HG03066 (cell line): Measurements from ENCODE around the gene GNA14.
"Not testable (repeated sequence)": the region's sequence is repeated elsewhere in the genome, so short reads cannot be mapped to it uniquely, and the experiment has no call there.

Source experiments
- ATAC-seq: cut with Tn5 transposase; IDR thresholded peaks from one replicate; pipeline ENCODE4 v1.9.1; 2021; ENCODE audit warnings: low read depth; ENCODE audit not compliant: unreplicated experiment

GNA14 gene

GRCh38 chr9:77497322-77498198 lies 150.6 kb downstream of the GNA14 start:
- no peak for ATAC-seq

DNA sequence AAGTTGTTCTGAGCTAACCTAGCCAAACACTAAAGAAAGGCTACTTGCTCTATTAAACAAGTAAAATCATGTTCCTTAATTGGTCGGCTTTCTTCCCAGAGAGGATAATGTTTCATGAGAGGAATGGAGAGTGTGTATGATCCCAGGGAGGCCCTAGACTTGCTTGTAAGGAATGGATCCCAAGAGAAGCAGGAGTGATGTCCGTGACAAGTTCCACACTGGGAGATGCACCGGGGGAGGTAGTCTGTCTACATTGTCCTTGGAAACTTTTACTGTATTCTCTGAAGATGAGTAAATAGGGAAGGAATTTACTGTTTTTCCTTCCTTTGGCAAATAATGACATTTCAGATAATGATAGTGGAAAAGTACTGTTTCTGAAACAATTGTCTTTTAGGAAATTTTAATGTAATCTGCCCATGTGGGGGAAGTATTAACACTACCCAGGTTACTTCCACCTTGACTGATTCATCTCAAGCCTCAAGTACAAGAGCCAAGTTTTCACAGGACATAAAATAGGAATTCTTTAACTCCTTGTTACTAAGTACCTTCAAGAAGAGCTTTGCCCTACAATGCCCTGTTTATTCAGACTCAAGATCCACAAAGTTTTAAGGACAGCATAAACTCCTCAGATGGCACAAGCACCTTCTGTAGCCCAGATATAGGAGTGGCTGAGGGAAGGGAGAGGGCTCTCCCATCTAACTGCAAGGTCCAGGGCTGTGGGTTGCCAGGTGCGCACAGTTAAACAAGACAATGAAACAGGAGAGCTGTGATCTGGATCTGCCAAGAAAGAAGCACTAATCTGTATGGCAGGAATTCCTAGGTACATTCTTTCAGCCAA lies 152.1 kb downstream of the GNA14 start:
- no peak for ATAC-seq

- ATAC-seq, result not testable (repeated sequence)
Observed at GRCh38 chr9:77490279-77490678, 157.8 kb downstream of the GNA14 start.

DNA sequence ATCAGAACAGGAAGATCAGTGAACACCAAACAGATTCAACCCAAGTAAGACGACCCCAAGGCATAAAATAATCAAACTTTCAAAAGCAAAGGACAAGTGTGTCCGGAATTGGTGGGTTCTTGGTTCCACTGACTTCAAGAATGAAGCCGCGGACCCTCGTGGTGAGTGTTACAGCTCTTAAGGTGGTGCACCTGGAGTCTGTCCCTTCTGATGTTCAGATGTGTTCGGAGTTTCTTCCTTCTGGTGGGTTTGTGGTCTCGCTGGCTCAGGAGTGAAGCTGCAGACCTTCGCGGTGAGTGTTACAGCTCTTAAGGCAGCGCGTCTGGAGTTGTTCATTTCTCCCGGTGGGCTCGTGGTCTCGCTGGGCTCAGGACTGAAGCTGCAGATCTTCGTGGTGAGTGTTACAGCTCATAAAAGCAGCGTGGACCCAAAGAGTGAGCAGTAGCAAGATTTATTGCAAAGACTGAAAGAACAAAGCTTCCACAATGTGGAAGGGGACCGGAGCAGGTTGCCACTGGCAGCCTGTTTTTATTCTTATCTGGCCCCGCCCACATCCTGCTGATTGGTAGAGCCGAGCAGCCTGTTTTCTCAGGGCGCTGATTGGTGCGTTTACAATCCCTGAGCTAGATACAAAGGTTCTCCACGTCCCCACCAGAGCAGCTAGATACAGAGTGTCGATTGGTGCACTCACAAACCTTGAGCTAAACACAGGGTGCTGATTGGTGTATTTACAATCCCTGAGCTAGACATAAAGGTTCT lies 158.5 kb downstream of the GNA14 start:
- not testable (repeated sequence) for ATAC-seq

GRCh38 chr9:77488439-77489126 lies 159.5 kb downstream of the GNA14 start:
- no peak for ATAC-seq

DNA sequence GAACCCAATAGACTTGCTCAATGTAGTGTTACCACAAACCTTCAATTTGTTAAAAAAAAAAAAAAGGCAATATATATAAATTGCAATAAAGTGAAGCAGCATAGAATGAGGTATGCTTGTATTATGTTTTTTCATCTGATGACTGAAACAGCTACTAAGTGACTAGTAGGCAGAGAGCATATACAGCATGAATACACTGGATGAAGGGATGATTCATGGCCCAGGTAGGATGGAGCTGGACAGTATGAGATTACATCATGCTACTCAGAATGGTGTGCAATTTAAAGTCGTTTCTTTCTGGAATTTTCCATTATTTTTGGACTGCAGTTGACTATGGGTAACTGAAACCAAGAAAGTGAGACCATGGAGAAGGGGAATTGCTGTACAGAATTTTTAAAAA lies 161.2 kb downstream of the GNA14 start:
- no peak for ATAC-seq

- ATAC-seq, result no peak
Observed at GRCh38 chr9:77486463-77486862, 161.7 kb downstream of the GNA14 start.

GRCh38 chr9:77475641-77476473 lies 172.3 kb downstream of the GNA14 start:
- peak; percentile 88 for ATAC-seq

DNA sequence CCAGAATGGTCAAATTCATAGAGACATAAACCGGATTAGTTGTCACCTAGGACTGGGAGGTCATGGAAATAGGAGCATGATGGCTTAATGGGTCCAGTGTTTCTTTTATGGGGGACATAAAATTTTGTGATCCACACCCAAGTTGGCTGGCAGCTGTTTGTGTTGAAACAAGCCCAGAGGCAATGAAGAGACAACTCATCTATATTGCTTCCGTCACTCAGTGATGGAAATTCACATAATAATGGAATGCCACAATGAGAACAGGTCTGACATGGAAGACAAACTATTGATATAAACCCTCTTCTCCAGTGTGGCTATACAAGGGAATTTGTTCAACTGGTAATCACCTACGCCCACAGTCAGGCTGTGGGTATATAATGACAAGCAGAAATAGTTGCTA lies 173.2 kb downstream of the GNA14 start:
- no peak for ATAC-seq

DNA sequence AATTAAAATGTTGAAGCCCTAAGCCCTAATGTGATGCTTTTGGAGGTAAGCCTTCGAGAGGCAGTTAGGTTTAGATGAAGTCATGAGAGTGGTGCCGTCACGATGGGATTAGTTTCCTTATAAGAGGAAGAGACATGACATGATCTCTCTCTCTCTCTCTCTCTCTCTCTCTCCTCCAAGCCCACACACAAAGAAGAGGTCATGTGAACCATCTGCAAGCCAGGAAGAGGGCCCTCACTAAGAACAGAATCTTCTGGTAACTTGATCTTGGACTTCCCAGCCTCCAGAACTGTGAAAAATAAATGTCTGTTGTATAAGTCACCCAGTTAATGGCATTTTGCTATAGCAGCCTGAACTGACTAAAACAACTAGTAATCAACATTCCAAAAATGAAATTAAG lies 175.5 kb downstream of the GNA14 start:
- ATAC-seq, result no peak

GRCh38 chr9:77471572-77471971 lies 176.6 kb downstream of the GNA14 start:
- no peak for ATAC-seq

GRCh38 chr9:77469515-77470231 lies 178.4 kb downstream of the GNA14 start:
- ATAC-seq, result no peak

- ATAC-seq, result no peak
Observed at GRCh38 chr9:77464661-77465060, 183.5 kb downstream of the GNA14 start.

- no peak for ATAC-seq
Observed at GRCh38 chr9:77463151-77463550, 185.0 kb downstream of the GNA14 start.

DNA sequence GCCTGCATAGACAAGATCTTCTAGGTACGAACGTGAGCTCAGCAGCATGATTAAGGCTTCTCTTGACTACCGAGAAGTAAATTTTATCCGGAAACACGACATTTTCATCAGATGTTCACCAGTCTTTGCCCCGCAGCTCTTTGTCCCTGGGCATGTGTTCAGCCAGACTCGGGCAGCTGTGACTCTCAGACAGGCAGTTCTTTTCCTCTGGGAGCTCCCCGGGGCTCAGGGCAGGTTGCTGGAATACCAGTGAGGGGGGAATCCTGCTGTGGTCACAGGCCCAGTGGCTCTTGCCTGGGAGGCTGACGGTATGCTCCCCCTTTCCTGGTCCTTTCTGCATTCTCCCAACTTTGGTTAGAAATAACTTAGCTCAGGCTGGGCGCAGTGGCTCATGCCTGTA lies 186.1 kb downstream of the GNA14 start:
- no peak for ATAC-seq

DNA sequence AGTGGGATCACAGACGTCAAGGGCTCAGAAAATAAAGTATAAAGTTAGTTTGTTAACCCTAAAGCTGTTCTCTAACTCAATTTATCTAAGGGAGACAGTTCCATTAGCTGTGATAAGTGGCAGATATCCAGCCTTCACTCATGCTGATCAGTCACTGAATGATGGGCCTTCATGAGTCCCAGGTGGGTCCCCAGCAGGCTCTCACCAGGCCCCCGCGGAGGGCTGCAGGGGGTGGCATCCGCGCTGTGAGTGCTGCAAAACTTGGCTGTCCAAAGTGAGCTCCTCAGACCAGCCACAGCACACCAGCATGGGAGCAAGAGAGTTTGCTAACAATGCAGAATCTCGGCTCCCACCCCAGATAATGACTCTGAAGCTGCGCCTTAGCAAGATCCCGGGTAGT lies 187.2 kb downstream of the GNA14 start:
- no peak for ATAC-seq

- ATAC-seq, result peak; percentile 65
Observed at GRCh38 chr9:77457916-77458592, 190.1 kb downstream of the GNA14 start.

GRCh38 chr9:77456829-77457437 lies 191.2 kb downstream of the GNA14 start:
- peak; percentile 85 for ATAC-seq
